SK-N-SH treated with all-trans-retinoic acid at 6 μM for 48 hours (cell line): ENCODE data around the gene DHRS3.

ENCODE experiments used
- ARNTL ChIP-seq: fragments of 450-650 bp; formaldehyde crosslinking; IDR thresholded peaks from 2 replicates; pipeline ENCODE4 v1.5.0; 2020; ENCODE audit warnings: low read depth, mild to moderate bottlenecking, moderate library complexity, borderline replicate concordance
- ZNF70 ChIP-seq: fragments of 450-650 bp; formaldehyde crosslinking; IDR thresholded peaks from 2 replicates; pipeline ENCODE4 v1.5.0; 2020; ENCODE audit warnings: mild to moderate bottlenecking, moderate library complexity
- TF ChIP-seq, protein P1 (sequence below): fragments of 250-450 bp; sonication (Bioruptor Pico); IDR thresholded peaks from 2 replicates; pipeline ENCODE4 v1.5.1; 2020; ENCODE audit warnings: low read depth, mild to moderate bottlenecking, moderate library complexity

DNA sequence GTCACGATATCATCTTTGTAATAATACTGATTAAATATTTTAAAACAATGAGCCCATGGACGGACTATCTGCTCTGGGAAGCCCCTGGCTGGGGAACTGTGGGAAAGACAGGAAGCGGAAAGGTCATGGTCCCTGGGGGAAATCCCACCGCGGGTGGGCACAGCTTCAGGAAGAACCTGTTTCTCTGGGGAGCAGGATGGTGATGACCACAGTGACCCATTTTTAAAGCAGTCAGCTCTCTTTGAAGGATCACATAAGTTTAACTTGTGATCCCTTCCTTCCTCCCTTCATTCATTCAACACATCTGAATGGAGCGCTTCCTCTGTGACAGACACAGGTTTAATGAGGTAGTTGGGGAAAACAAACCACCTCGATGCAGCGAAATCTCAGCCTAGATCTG lies 73.0 kb downstream of the DHRS3 start:
- TF ChIP-seq ARNTL = no peak
- TF ChIP-seq, protein P1, sequence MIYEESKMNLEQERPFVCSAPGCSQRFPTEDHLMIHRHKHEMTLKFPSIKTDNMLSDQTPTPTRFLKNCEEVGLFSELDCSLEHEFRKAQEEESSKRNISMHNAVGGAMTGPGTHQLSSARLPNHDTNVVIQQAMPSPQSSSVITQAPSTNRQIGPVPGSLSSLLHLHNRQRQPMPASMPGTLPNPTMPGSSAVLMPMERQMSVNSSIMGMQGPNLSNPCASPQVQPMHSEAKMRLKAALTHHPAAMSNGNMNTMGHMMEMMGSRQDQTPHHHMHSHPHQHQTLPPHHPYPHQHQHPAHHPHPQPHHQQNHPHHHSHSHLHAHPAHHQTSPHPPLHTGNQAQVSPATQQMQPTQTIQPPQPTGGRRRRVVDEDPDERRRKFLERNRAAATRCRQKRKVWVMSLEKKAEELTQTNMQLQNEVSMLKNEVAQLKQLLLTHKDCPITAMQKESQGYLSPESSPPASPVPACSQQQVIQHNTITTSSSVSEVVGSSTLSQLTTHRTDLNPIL = no peak
- TF ChIP-seq ZNF70 (CRISPR knock-in tag) = no peak
